HEK293 (cell line): Measurements from ENCODE around the gene KCNMA1.

ENCODE experiments used
- CTCF ChIA-PET: fragments of 350-600 bp; formaldehyde crosslinking; extraction: SDS; loops from one replicate; lab custom pipeline; 2021; ENCODE audit warnings: antibody characterized with exemption; lab: Yijun Ruan, JAX
- POLR2A ChIA-PET: fragments of 300-600 bp; formaldehyde crosslinking; extraction: SDS; loops from one replicate; lab custom pipeline; 2020; ENCODE audit warnings: antibody characterized with exemption, inconsistent platforms; lab: Yijun Ruan, JAX
- H3K27ac ChIP-seq: fragments of 200-500 bp; sonication (Bioruptor generic); 2 replicates; pipeline ENCODE4 v1.5.1; 2014; ENCODE audit warnings: low read depth, low read length, control low read depth, inconsistent platforms; ENCODE audit errors: extremely low read depth
- H3K36me3 ChIP-seq, 2 experiments: fragments of 200-500 bp in 1 of 2; sonication (Bioruptor generic) in 1 of 2; 1 replicate in 1 of 2; 2 replicates in 1 of 2; pipeline ENCODE4 v1.5.1; 2014 to 2017; ENCODE audit warnings: inconsistent platforms in 2 of 2, low read length in 2 of 2; ENCODE audit not compliant: control insufficient read depth in 2 of 2, insufficient read depth in 1 of 2
- H3K4me1 ChIP-seq: fragments of 200-500 bp; sonication (Bioruptor generic); 2 replicates; pipeline ENCODE4 v1.5.1; 2014; ENCODE audit warnings: mild to moderate bottlenecking, low read length, inconsistent platforms; ENCODE audit not compliant: control insufficient read depth, insufficient read depth
- H3K4me3 ChIP-seq: 2 replicates; pipeline ENCODE4 v1.5.1; 2011; ENCODE audit warnings: low read depth, mild to moderate bottlenecking, control low read depth, low read length, moderate library complexity
- H3K9me3 ChIP-seq: fragments of 200-500 bp; sonication (Bioruptor generic); 2 replicates; pipeline ENCODE4 v1.5.1; 2014; ENCODE audit warnings: low read depth, low read length, inconsistent platforms; ENCODE audit not compliant: control insufficient read depth, insufficient read depth
- KLF17 ChIP-seq: fragments of 450-650 bp; formaldehyde crosslinking; IDR thresholded peaks from 2 replicates; pipeline ENCODE4 v1.5.1; 2016; ENCODE audit warnings: missing biosample characterization, missing genetic modification characterization
- MYNN ChIP-seq: fragments of 450-650 bp; formaldehyde crosslinking; IDR thresholded peaks from 2 replicates; pipeline ENCODE4 v1.5.1; 2016; ENCODE audit warnings: missing biosample characterization, missing genetic modification characterization, borderline replicate concordance
- PRDM10 ChIP-seq: fragments of 450-650 bp; formaldehyde crosslinking; IDR thresholded peaks from 2 replicates; pipeline ENCODE4 v1.5.1; 2016; ENCODE audit warnings: missing biosample characterization, missing genetic modification characterization
- TRIM28 ChIP-seq: IDR thresholded peaks from 2 replicates; pipeline ENCODE4 v1.6.1; 2011; ENCODE audit warnings: low read length, control low read depth, borderline replicate concordance
- ZBTB6 ChIP-seq: fragments of 450-650 bp; formaldehyde crosslinking; IDR thresholded peaks from 2 replicates; pipeline ENCODE4 v1.5.1; 2017; ENCODE audit warnings: missing biosample characterization, missing genetic modification characterization
- ZBTB8A ChIP-seq: fragments of 450-650 bp; formaldehyde crosslinking; IDR thresholded peaks from 2 replicates; pipeline ENCODE4 v1.5.1; 2016; ENCODE audit warnings: missing biosample characterization, missing genetic modification characterization
- ZFHX2 ChIP-seq: fragments of 450-650 bp; formaldehyde crosslinking; conservative IDR thresholded peaks from 2 replicates; pipeline ENCODE4 v1.5.1; 2016; ENCODE audit warnings: missing biosample characterization, missing genetic modification characterization
- ZFP69B ChIP-seq: fragments of 450-650 bp; formaldehyde crosslinking; IDR thresholded peaks from 2 replicates; pipeline ENCODE4 v1.5.1; 2016; ENCODE audit warnings: missing biosample characterization, missing genetic modification characterization
- ZNF133 ChIP-seq: fragments of 450-650 bp; formaldehyde crosslinking; IDR thresholded peaks from 2 replicates; pipeline ENCODE4 v1.5.1; 2016; ENCODE audit warnings: missing biosample characterization, missing genetic modification characterization
- ZNF140 ChIP-seq: fragments of 450-650 bp; formaldehyde crosslinking; IDR thresholded peaks from 2 replicates; pipeline ENCODE4 v1.5.1; 2016; ENCODE audit warnings: missing biosample characterization, missing genetic modification characterization
- ZNF155 ChIP-seq: fragments of 450-650 bp; formaldehyde crosslinking; IDR thresholded peaks from 2 replicates; pipeline ENCODE4 v1.5.1; 2016; ENCODE audit warnings: missing biosample characterization, missing genetic modification characterization
- ZNF23 ChIP-seq: fragments of 450-650 bp; formaldehyde crosslinking; IDR thresholded peaks from 2 replicates; pipeline ENCODE4 v1.5.1; 2016; ENCODE audit warnings: missing biosample characterization, missing genetic modification characterization, borderline replicate concordance
- ZNF335 ChIP-seq: fragments of 450-650 bp; formaldehyde crosslinking; conservative IDR thresholded peaks from 2 replicates; pipeline ENCODE4 v1.5.1; 2016; ENCODE audit warnings: missing biosample characterization, missing genetic modification characterization
- ZNF341 ChIP-seq: fragments of 450-650 bp; formaldehyde crosslinking; IDR thresholded peaks from 2 replicates; pipeline ENCODE4; 2016; ENCODE audit warnings: low read depth, missing biosample characterization, missing genetic modification characterization
- ZNF350 ChIP-seq: fragments of 450-650 bp; formaldehyde crosslinking; IDR thresholded peaks from 2 replicates; pipeline ENCODE4 v1.5.0; 2017; ENCODE audit warnings: missing biosample characterization, mild to moderate bottlenecking, missing genetic modification characterization
- ZNF449 ChIP-seq: fragments of 450-650 bp; formaldehyde crosslinking; IDR thresholded peaks from 2 replicates; pipeline ENCODE4 v1.5.1; 2017; ENCODE audit warnings: missing biosample characterization, mild to moderate bottlenecking, missing genetic modification characterization, moderate library complexity
- ZNF549 ChIP-seq: fragments of 450-650 bp; IDR thresholded peaks from 2 replicates; pipeline ENCODE4 v1.5.1; 2018; ENCODE audit warnings: missing biosample characterization, missing genetic modification characterization, mild to moderate bottlenecking, inconsistent platforms, moderate library complexity
- ZNF560 ChIP-seq: fragments of 450-650 bp; formaldehyde crosslinking; IDR thresholded peaks from 2 replicates; pipeline ENCODE4 v1.5.1; 2017; ENCODE audit warnings: missing biosample characterization, missing genetic modification characterization, borderline replicate concordance

Gene KCNMA1

GRCh38 chr10:77552252-77552651 is 85.4 kb downstream of the KCNMA1 start:
- Histone ChIP-seq H3K36me3 (no peaks in the 10 kb centered on the region), H3K4me3 (no peak overlapping the region), H3K27ac (no peak overlapping the region), H3K9me3 (no peaks in the 10 kb centered on the region), H3K4me1 (no peaks in the 10 kb centered on the region)
- POLR2A ChIA-PET = no interaction called here
- CTCF ChIA-PET = interaction anchor here (1.2 kb wide), 1 partner anchor 8 kb away, joined by 5 read pairs; no protein-coding TSS in a partner anchor
- TF ChIP-seq ZFHX2 (no peak), PRDM10 (tag by site-specific recombination) (0 out of 2 replicates have a peak, but pooled peaks have one; percentile 32), ZFP69B (tag by site-specific recombination) (no peak), ZNF449 (tag by site-specific recombination) (peak; percentile 13; the same call in 1 of the 2 replicates)

GRCh38 chr10:77550378-77550777 is 87.2 kb downstream of the KCNMA1 start:
- Histone ChIP-seq H3K27ac (no peak overlapping the region), H3K36me3 (no peaks in the 10 kb centered on the region), H3K4me1 (no peaks in the 10 kb centered on the region), H3K4me3 (no peak overlapping the region), H3K9me3 (no peaks in the 10 kb centered on the region)
- CTCF ChIA-PET = no interaction called here
- POLR2A ChIA-PET = no interaction called here
- TF ChIP-seq ZNF140 (tag by site-specific recombination) (no peak), TRIM28 (no peak), ZNF350 (no peak), ZNF341 (no peak), ZFHX2 (no peak)

GRCh38 chr10:77548671-77549070 is 88.9 kb downstream of the KCNMA1 start:
- no peaks in the 10 kb centered on the region for H3K4me1 ChIP-seq
- CTCF ChIA-PET = no interaction called here
- TF ChIP-seq ZNF560 (no peak), ZNF23 (tag by site-specific recombination) (no peak), ZNF549 (no peak), ZNF133 (tag by site-specific recombination) (no peak), ZBTB8A (tag by site-specific recombination) (no peak), ZNF335 (no peak), ZFHX2 (no peak), KLF17 (no peak), ZBTB6 (tag by site-specific recombination) (no peak), ZNF155 (no peak), MYNN (tag by site-specific recombination) (no peak)
- TF ChIP-seq, all 188 proteins: peak for 0
- POLR2A ChIA-PET = no interaction called here
- Histone ChIP-seq H3K9me3 (no peaks in the 10 kb centered on the region), H3K4me3 (no peak overlapping the region), H3K27ac (no peak overlapping the region), H3K36me3 (no peaks in the 10 kb centered on the region)
